H1 (cell line): ENCODE data around the gene DDX31. TPM values are rescaled to one million over a fixed set of nuclear protein-coding genes. Genes with fewer than 3 reads are reported as not detected.

Source experiments
- CTCF ChIA-PET: fragments of 300-600 bp; sonication (Branson Sonifier 250); formaldehyde crosslinking; loops from one replicate; lab custom pipeline; 2021; ENCODE audit not compliant: partially characterized antibody; lab: Charles Lee
- POLR2A ChIA-PET: fragments of 300-600 bp; sonication (Branson Sonifier 250); formaldehyde crosslinking; loops from one replicate; lab custom pipeline; 2021; ENCODE audit warnings: inconsistent platforms; ENCODE audit not compliant: partially characterized antibody; lab: Charles Lee
- DNase-seq, 2 experiments: peaks; one replicate each; pipeline versions ENCODE4 v3.0.0 to v3.0.0-alpha.2; 2010 to 2022; ENCODE audit warnings: low spot score in 2 of 2, low read depth in 1 of 2, mixed read lengths in 1 of 2
- FAIRE-seq: peaks from 2 replicates; lab custom pipeline; 2011; peaks lifted over from hg19 to GRCh38; lab: Jason Lieb, UNC
- H2AFZ ChIP-seq: 2 replicates; pipeline ENCODE4 v1.8.1; 2012; ENCODE audit warnings: low read length, inconsistent platforms
- H2AK5ac ChIP-seq: 2 replicates; pipeline ENCODE4 v1.6.1; 2013; ENCODE audit warnings: low read depth, low read length
- H2BK120ac ChIP-seq: replicated peaks from 2 replicates; pipeline ENCODE3; 2013; ENCODE audit warnings: low read depth, low read length, inconsistent platforms
- H2BK12ac ChIP-seq: 2 replicates; pipeline ENCODE4 v1.6.1; 2013; ENCODE audit warnings: low read depth, low read length
- H2BK15ac ChIP-seq: 2 replicates; pipeline ENCODE4 v1.6.1; 2013; ENCODE audit warnings: low read length
- H2BK20ac ChIP-seq: 2 replicates; pipeline ENCODE4 v1.6.1; 2013; ENCODE audit warnings: low read length
- H2BK5ac ChIP-seq: 2 replicates; pipeline ENCODE4 v1.6.1; 2013; ENCODE audit warnings: low read depth, low read length
- H3K14ac ChIP-seq: 2 replicates; pipeline ENCODE4 v1.6.1; 2013; ENCODE audit warnings: inconsistent platforms; ENCODE audit not compliant: insufficient read length
- H3K18ac ChIP-seq: 2 replicates; pipeline ENCODE4 v1.6.1; 2013; ENCODE audit warnings: low read length; ENCODE audit errors: extremely low read depth
- H3K23ac ChIP-seq: 2 replicates; pipeline ENCODE4 v1.6.1; 2013; ENCODE audit warnings: inconsistent platforms; ENCODE audit not compliant: insufficient read length
- H3K23me2 ChIP-seq: 2 replicates; pipeline ENCODE4 v1.6.1; 2013; ENCODE audit warnings: low read depth, low read length
- H3K27ac ChIP-seq: 2 replicates; pipeline ENCODE4 v1.6.1; 2011; ENCODE audit warnings: low read depth, low read length, inconsistent platforms
- H3K27me3 ChIP-seq, 4 experiments: replicated peaks in 1 of 4; 1 replicate in 1 of 4; 2 replicates in 3 of 4; pipeline versions ENCODE4 v1.6.1 to v1.8.1; 2011 to 2013; ENCODE audit warnings: low read length in 3 of 4, mild to moderate bottlenecking in 3 of 4, inconsistent platforms in 2 of 4, mixed read lengths in 2 of 4, moderate library complexity in 1 of 4; ENCODE audit not compliant: control insufficient read depth in 3 of 4, insufficient read depth in 3 of 4; ENCODE audit errors: extremely low read depth in 1 of 4
- H3K36me3 ChIP-seq, 4 experiments: 2 replicates each; pipeline versions ENCODE4 v1.6.1 to v1.8.1; 2011 to 2013; ENCODE audit warnings: mild to moderate bottlenecking in 4 of 4, low read length in 3 of 4, moderate library complexity in 2 of 4, control low read depth in 1 of 4, inconsistent platforms in 1 of 4; ENCODE audit not compliant: insufficient read depth in 4 of 4, control insufficient read depth in 2 of 4
- H3K4ac ChIP-seq: replicated peaks from 2 replicates; pipeline ENCODE3; 2013; ENCODE audit warnings: low read length, low read depth, mixed read lengths, inconsistent platforms; ENCODE audit not compliant: insufficient read length
- H3K4me1 ChIP-seq, 4 experiments: replicated peaks in 1 of 4; 1 replicate in 1 of 4; 2 replicates in 3 of 4; pipeline versions ENCODE4 v1.6.1 to v1.8.1; 2011 to 2013; ENCODE audit warnings: low read length in 3 of 4, inconsistent platforms in 2 of 4, mixed read lengths in 1 of 4; ENCODE audit not compliant: insufficient read depth in 4 of 4, control insufficient read depth in 3 of 4
- H3K4me2 ChIP-seq, 2 experiments: 2 replicates each; pipeline versions ENCODE4 v1.6.1 to v1.8.1; 2011 to 2013; ENCODE audit warnings: low read depth in 2 of 2, low read length in 2 of 2, control low read depth in 1 of 2, inconsistent platforms in 1 of 2, mild to moderate bottlenecking in 1 of 2; ENCODE audit not compliant: insufficient read depth in 1 of 2
- H3K4me3 ChIP-seq, 4 experiments: fragments of 200-600, 300-600 bp in 1 of 4; sonication (generic), shearing (Covaris generic), sonication (Bioruptor Twin) in 1 of 4; 2 replicates each; pipeline versions ENCODE4 v1.5.1 to v1.8.1; 2011 to 2016; ENCODE audit warnings: low read length in 4 of 4, low read depth in 3 of 4, control low read depth in 2 of 4, inconsistent platforms in 2 of 4, mild to moderate bottlenecking in 2 of 4, mixed read lengths in 1 of 4, moderate library complexity in 1 of 4; ENCODE audit not compliant: insufficient read depth in 2 of 4; ENCODE audit errors: extremely low read depth in 1 of 4
- H3K56ac ChIP-seq: replicated peaks from 2 replicates; pipeline ENCODE3; 2013; ENCODE audit warnings: low read depth, mild to moderate bottlenecking, mixed read lengths, low read length, inconsistent platforms; ENCODE audit not compliant: insufficient read length
- H3K79me1 ChIP-seq: 2 replicates; pipeline ENCODE4 v1.6.1; 2013; ENCODE audit warnings: low read depth, low read length, control low read depth
- H3K79me2 ChIP-seq, 2 experiments: 2 replicates each; pipeline versions ENCODE4 v1.6.1 to v1.8.1; 2012 to 2013; ENCODE audit warnings: low read length in 2 of 2, mild to moderate bottlenecking in 2 of 2, inconsistent platforms in 1 of 2; ENCODE audit not compliant: insufficient read depth in 2 of 2, control insufficient read depth in 1 of 2
- H3K9ac ChIP-seq, 4 experiments: replicated peaks in 1 of 4; 1 replicate in 1 of 4; 2 replicates in 3 of 4; pipeline versions ENCODE4 v1.6.1 to v1.8.1; 2011 to 2013; ENCODE audit warnings: low read depth in 3 of 4, low read length in 3 of 4, control low read depth in 2 of 4, mild to moderate bottlenecking in 2 of 4, moderate library complexity in 2 of 4, inconsistent platforms in 1 of 4; ENCODE audit errors: extremely low read depth in 1 of 4
- H3K9me3 ChIP-seq, 2 experiments: 2 replicates each; pipeline versions ENCODE4 v1.6.1 to v1.8.1; 2012 to 2013; ENCODE audit warnings: mild to moderate bottlenecking in 2 of 2, moderate library complexity in 2 of 2, control low read depth in 1 of 2, inconsistent platforms in 1 of 2, low read depth in 1 of 2, low read length in 1 of 2, mixed read lengths in 1 of 2; ENCODE audit not compliant: insufficient read depth in 2 of 2
- H4K20me1 ChIP-seq, 2 experiments: replicated peaks in 1 of 2; 2 replicates each; pipeline versions ENCODE3 to v1.8.1; 2011 to 2013; ENCODE audit warnings: inconsistent platforms in 2 of 2, low read length in 2 of 2, mild to moderate bottlenecking in 1 of 2; ENCODE audit not compliant: insufficient read depth in 2 of 2, control insufficient read depth in 1 of 2
- H4K5ac ChIP-seq: 2 replicates; pipeline ENCODE4 v1.6.1; 2013; ENCODE audit warnings: low read length, low read depth, mixed read lengths, inconsistent platforms; ENCODE audit not compliant: insufficient read length
- H4K8ac ChIP-seq: 2 replicates; pipeline ENCODE4 v1.8.0; 2013; ENCODE audit warnings: mild to moderate bottlenecking, moderate library complexity, low read length, inconsistent platforms; ENCODE audit not compliant: insufficient read depth; ENCODE audit errors: extremely low read depth
- H4K91ac ChIP-seq: replicated peaks from 2 replicates; pipeline ENCODE3; 2013; ENCODE audit warnings: low read length, mixed read lengths, inconsistent platforms; ENCODE audit not compliant: insufficient read length
- GTF2F1 ChIP-seq: IDR thresholded peaks from 2 replicates; pipeline ENCODE4 v1.6.1; 2012; ENCODE audit warnings: low read depth, low read length, improper control_type of control experiment, borderline replicate concordance
- JUN ChIP-seq: IDR thresholded peaks from 2 replicates; pipeline ENCODE4 v1.6.1; 2011; ENCODE audit warnings: low read depth, mild to moderate bottlenecking, improper control_type of control experiment, low read length
- KDM4A ChIP-seq: IDR thresholded peaks from one replicate; pipeline ENCODE4 v1.7.1; 2012; ENCODE audit warnings: low read depth, mild to moderate bottlenecking, moderate library complexity, low read length, inconsistent platforms; ENCODE audit not compliant: severe bottlenecking
- POLR2AphosphoS5 ChIP-seq: IDR thresholded peaks from 2 replicates; pipeline ENCODE4 v1.6.1; 2011; ENCODE audit warnings: low read depth, low read length
- RNF2 ChIP-seq: fragments of 200-900, 300-1000 bp; sonication (generic); IDR thresholded peaks from 2 replicates; pipeline ENCODE4 v1.7.1; 2016; ENCODE audit warnings: borderline replicate concordance, low read depth, mild to moderate bottlenecking, antibody characterized with exemption, low read length; ENCODE audit not compliant: poor library complexity, severe bottlenecking; ENCODE audit errors: missing control alignments
- SP1 ChIP-seq: IDR thresholded peaks from 2 replicates; pipeline ENCODE4 v1.6.1; 2011; ENCODE audit warnings: low read depth, low read length
- YY1 ChIP-seq: IDR thresholded peaks from 2 replicates; pipeline ENCODE4 v1.6.1; 2011; ENCODE audit warnings: low read depth, mild to moderate bottlenecking, low read length
- WGBS, 2 experiments: shearing (Covaris generic) in 1 of 2; methylation state at CpG; one replicate each; pipeline versions ENCODE4 v1.1.6 to v1.1.7; 2013 to 2015; ENCODE audit warnings: low lambda C conversion rate in 2 of 2, mixed read lengths in 2 of 2, inconsistent platforms in 1 of 2, low coverage in 1 of 2, missing lambda C conversion rate in 1 of 2; ENCODE audit not compliant: insufficient replicate concordance in 2 of 2, insufficient coverage in 1 of 2, insufficient read length in 1 of 2; ENCODE audit errors: extremely low coverage in 1 of 2, missing lambda C conversion rate in 1 of 2; 5-methylcytosine and 5-hydroxymethylcytosine counted together
- long read RNA-seq, 2 experiments: library from RNA in 1 of 2; library from capped mRNA in 1 of 2; stranded (forward); transcript quantifications; one replicate each; pipeline ENCODE4 v2.0.0, GENCODE V29; 2021; ENCODE audit warnings: inconsistent platforms in 1 of 2
- polyA minus RNA-seq, 3 experiments: library from RNA; depleted of rRNA, polyadenylated mRNA; stranded (reverse); fragments of >200 nt; gene quantifications; 1 replicate in 2 of 3; 2 replicates in 1 of 3; pipeline ENCODE4 v1.2.3, GENCODE V29; 2011
- polyA plus RNA-seq, 7 experiments: library from polyadenylated mRNA; depleted of rRNA in 3 of 7; stranded (reverse) in 5 of 7; unstranded in 2 of 7; fragments of >200 nt in 5 of 7; fragments of 200-250 nt in 2 of 7; gene quantifications; 1 replicate in 5 of 7; 2 replicates in 1 of 7; 4 replicates in 1 of 7; pipeline versions ENCODE4 v1.2.1 to v1.2.3, GENCODE V29; 2011 to 2013; ENCODE audit warnings: missing spikeins in 2 of 7, mixed read lengths in 2 of 7
- total RNA-seq: library from RNA; stranded (reverse); fragmentation: NEBNext Ultra II Directional; extraction: Animal tissue kit (Norgen Biotek cat#: 25700); gene quantifications from 2 replicates; pipeline ENCODE4 v1.2.1, GENCODE V29; 2021

The DDX31 gene
- total RNA-seq (23.7 and 25.2 TPM in 2 replicates), polyA plus RNA-seq (2011; rRNA removed) (6.3 and 9.5 TPM in 2 replicates), polyA minus RNA-seq (2011; rRNA and poly(A)+ RNA removed) (25.5 and 35.3 TPM in 2 replicates)
- 10.5 TPM for polyA plus RNA-seq (2011; cell fraction: cytosol; rRNA removed)
- polyA plus RNA-seq (2011; cell fraction: nucleus; rRNA removed): 18.1 TPM
- 16.2 to 18.9 TPM (median 17.8 TPM) in 4 replicates for polyA plus RNA-seq (2012, experiment 1 of 2)
- polyA plus RNA-seq (2012, experiment 2 of 2): 9.6 TPM
- polyA plus RNA-seq (2013, experiment 1 of 2): 16.1 TPM
- 15.4 TPM for polyA plus RNA-seq (2013, experiment 2 of 2)
- 21.3 TPM for polyA minus RNA-seq (2011; cell fraction: cytosol; rRNA and poly(A)+ RNA removed)
- polyA minus RNA-seq (2011; cell fraction: nucleus; rRNA and poly(A)+ RNA removed): 39.6 TPM
- long read RNA-seq, experiment 1, full-length matches to known transcripts: 4 of 14 reads
- long read RNA-seq, experiment 1, partial matches to known transcripts: 5 of 14 reads
- long read RNA-seq, experiment 1, other reads (novel, unspliced or antisense): 5 of 14 reads
- long read RNA-seq, experiment 2, full-length matches to known transcripts: 2 of 3 reads
- long read RNA-seq, experiment 2, partial matches to known transcripts: 1 of 3 reads
- long read RNA-seq, experiment 2, other reads (novel, unspliced or antisense): 0 of 3 reads

DNA sequence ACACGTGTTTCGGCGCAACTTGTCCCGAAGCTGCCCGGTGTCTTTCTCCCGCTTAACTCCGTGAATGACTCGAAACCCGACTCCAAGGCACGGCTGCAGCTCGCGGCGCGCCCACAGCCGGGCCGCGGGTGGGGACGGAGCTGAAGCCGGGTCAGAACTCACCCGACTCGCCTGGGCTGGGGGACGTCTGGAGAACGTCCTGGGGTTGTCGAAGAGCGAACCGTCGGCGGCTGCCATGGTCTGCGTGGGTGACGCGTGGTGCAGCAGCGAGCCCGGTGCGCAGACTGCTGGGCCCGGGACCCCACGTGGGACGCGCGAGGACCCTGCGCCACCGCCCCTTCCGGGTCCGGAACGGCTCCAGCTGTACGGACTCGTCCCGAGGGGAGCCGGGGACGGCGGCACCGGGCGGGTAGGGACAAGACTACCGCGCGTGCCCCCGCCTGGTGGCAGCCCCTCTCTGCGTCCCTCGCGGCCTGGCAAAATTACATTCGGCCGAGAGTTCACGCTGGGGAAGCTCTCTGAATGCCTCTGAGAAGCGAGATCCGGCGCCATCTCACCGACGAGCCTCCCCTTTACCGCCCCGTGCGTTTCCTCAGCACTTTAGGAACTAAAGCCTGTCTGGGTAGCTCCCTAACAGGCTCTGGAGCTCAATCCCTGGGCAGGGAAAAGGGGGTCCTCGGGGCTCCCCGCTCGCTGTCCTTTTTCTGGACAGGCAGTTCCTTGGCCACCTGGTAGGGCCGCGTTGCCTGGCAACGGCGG lies at the start of gene DDX31:
Gene DDX31 (minus strand): TSS at position 286 of the 759 bp plus-strand sequence. CDS start 49 bp downstream, at position 237.
- peak within 1 kb of the TSS; percentile 58 to 83 for H3K4me2 ChIP-seq
- CTCF ChIA-PET: interaction anchor here (0.6 to 1.3 kb wide), 8 partner anchors 88 to 160 kb away, joined by 3 to 4 read pairs (median 3); partner anchors contain the start of gene BARHL1
- H3K4ac ChIP-seq: peak within 1 kb of the TSS; percentile 98
- peak within 1 kb of the TSS; percentile 98 for H3K56ac ChIP-seq
- H3K79me1 ChIP-seq: peaks cover 7% of the 10 kb centered on the region
- peak within 1 kb of the TSS; percentile 97 for H4K8ac ChIP-seq
- H4K5ac ChIP-seq: peak within 1 kb of the TSS; percentile 96
- peaks cover 35 to 78% of the 10 kb centered on the region in 2 experiments for H3K79me2 ChIP-seq
- peak within 1 kb of the TSS; percentile 98 for H2BK5ac ChIP-seq
- no peaks in the 10 kb centered on the region for H3K9me3 ChIP-seq
- no peak for FAIRE-seq
- H3K9ac ChIP-seq: peak within 1 kb of the TSS; percentile 86 to 95 (median 90)
- peak within 1 kb of the TSS; percentile 86; the same call in 1 of the 2 replicates for H2BK12ac ChIP-seq
- H2BK15ac ChIP-seq: peak within 1 kb of the TSS; percentile 99; the same call in 1 of the 2 replicates
- H3K4me1 ChIP-seq: peaks cover 0 to 7% (median 6%) of the 10 kb centered on the region in 4 experiments; a peak in 5 of 7 replicates
- H3K14ac ChIP-seq: no peak within 1 kb of the TSS
- peak within 1 kb of the TSS; percentile 100 for H4K91ac ChIP-seq
- H2BK20ac ChIP-seq: peak within 1 kb of the TSS; percentile 73; the same call in 1 of the 2 replicates
- H3K36me3 ChIP-seq: no peaks in the 10 kb centered on the region
- no peaks in the 10 kb centered on the region for H3K27me3 ChIP-seq
- 2% methylated on average over 54 of the region's 77 CpGs; no CpG with 5 or more reads in 1 of the 2 experiments for WGBS, 2 experiments
- H2AK5ac ChIP-seq: no peak within 1 kb of the TSS; the same call in 1 of the 2 replicates
- H3K23me2 ChIP-seq: peaks cover 9% of the 10 kb centered on the region
- peak within 1 kb of the TSS; percentile 1; the same call in 1 of the 2 replicates for H2AFZ ChIP-seq
- peak within 1 kb of the TSS; percentile 91 for H2BK120ac ChIP-seq
- peak within 1 kb of the TSS; percentile 81 to 99 (median 90) for H3K4me3 ChIP-seq
- H3K27ac ChIP-seq: peak within 1 kb of the TSS; percentile 84; the same call in 1 of the 2 replicates
- H3K18ac ChIP-seq: peak within 1 kb of the TSS; percentile 93
- peak in 1 of 2 experiments; percentile 93 for DNase-seq
- POLR2A ChIA-PET: interaction anchor here (0.6 to 2.6 kb wide), 27 partner anchors 8 to 314 kb away, joined by 3 to 10 read pairs (median 4); partner anchors contain the start of genes BARHL1, SETX and TSC1
- H4K20me1 ChIP-seq: peaks cover 14 to 16% of the 10 kb centered on the region in 2 experiments
- H3K23ac ChIP-seq: no peak within 1 kb of the TSS
- 0 out of 2 replicates have a peak, but pooled peaks have one; percentile 29 for TF ChIP-seq POLR2AphosphoS5
- 0 out of 2 replicates have a peak, but pooled peaks have one; percentile 9 for TF ChIP-seq SP1
- TF ChIP-seq GTF2F1: 0 out of 2 replicates have a peak, but pooled peaks have one; percentile 14
- TF ChIP-seq JUN: no peak
- no peak for TF ChIP-seq RNF2
- TF ChIP-seq KDM4A: no peak
- TF ChIP-seq YY1: 0 out of 2 replicates have a peak, but pooled peaks have one; percentile 49
